Mesenchymal stem cell (in vitro differentiated cells and primary cell): Measurements from ENCODE around the gene RTBDN. TPM values are rescaled to one million over a fixed set of nuclear protein-coding genes. Genes with fewer than 3 reads are reported as not detected.

ENCODE experiments used
- DNase-seq: peaks from one replicate; pipeline ENCODE4 v3.0.0-alpha.2; 2013
- H2AFZ ChIP-seq: one replicate; pipeline ENCODE4 v1.6.1; 2013; ENCODE audit warnings: low read depth, mild to moderate bottlenecking, control low read depth, inconsistent platforms, low read length, moderate library complexity
- H2AK5ac ChIP-seq: 2 replicates; pipeline ENCODE4 v1.6.1; 2013; ENCODE audit warnings: low read length, moderate library complexity, mild to moderate bottlenecking, inconsistent platforms; ENCODE audit not compliant: severe bottlenecking
- H2BK120ac ChIP-seq: one replicate; pipeline ENCODE4 v1.6.1; 2013; ENCODE audit warnings: low read depth, mild to moderate bottlenecking, inconsistent platforms, low read length, moderate library complexity
- H2BK12ac ChIP-seq, 2 experiments: one replicate each; pipeline ENCODE4 v1.6.1; 2013; ENCODE audit warnings: inconsistent platforms in 2 of 2, low read length in 2 of 2, mild to moderate bottlenecking in 2 of 2, moderate library complexity in 2 of 2, control low read depth in 1 of 2
- H2BK15ac ChIP-seq: one replicate; pipeline ENCODE4 v1.6.1; 2013; ENCODE audit warnings: mild to moderate bottlenecking, low read depth, inconsistent platforms; ENCODE audit not compliant: poor library complexity, severe bottlenecking
- H2BK5ac ChIP-seq: 2 replicates; pipeline ENCODE4 v1.6.1; 2013; ENCODE audit warnings: low read depth, mild to moderate bottlenecking, low read length, control low read depth, inconsistent platforms; ENCODE audit not compliant: poor library complexity, severe bottlenecking
- H3K14ac ChIP-seq, 2 experiments: one replicate each; pipeline ENCODE4 v1.6.1; 2013; ENCODE audit warnings: inconsistent platforms in 2 of 2, low read length in 2 of 2, control low read depth in 1 of 2, mild to moderate bottlenecking in 1 of 2, moderate library complexity in 1 of 2
- H3K18ac ChIP-seq, 2 experiments: one replicate each; pipeline ENCODE4 v1.6.1; 2013; ENCODE audit warnings: inconsistent platforms in 2 of 2, low read length in 2 of 2, control low read depth in 1 of 2, low read depth in 1 of 2, mild to moderate bottlenecking in 1 of 2
- H3K23ac ChIP-seq, 2 experiments: one replicate each; pipeline ENCODE4 v1.6.1; 2013; ENCODE audit warnings: inconsistent platforms in 2 of 2, low read length in 2 of 2, mild to moderate bottlenecking in 2 of 2, moderate library complexity in 2 of 2, control low read depth in 1 of 2
- H3K27ac ChIP-seq: 2 replicates; pipeline ENCODE4 v1.5.1; 2013; ENCODE audit warnings: mild to moderate bottlenecking, moderate library complexity, low read length, control low read depth, inconsistent platforms; ENCODE audit not compliant: poor library complexity, severe bottlenecking
- H3K27me3 ChIP-seq, 2 experiments: 2 replicates each; pipeline versions ENCODE4 v1.6.1 to v1.7.0; 2013; ENCODE audit warnings: low read length in 2 of 2, mild to moderate bottlenecking in 2 of 2, moderate library complexity in 2 of 2, control low read depth in 1 of 2, inconsistent platforms in 1 of 2; ENCODE audit not compliant: control insufficient read depth in 1 of 2, insufficient read depth in 1 of 2
- H3K36me3 ChIP-seq, 2 experiments: 2 replicates each; pipeline versions ENCODE4 v1.6.1 to v1.7.0; 2013; ENCODE audit warnings: low read length in 2 of 2, control low read depth in 1 of 2, inconsistent platforms in 1 of 2, low read depth in 1 of 2, mild to moderate bottlenecking in 1 of 2; ENCODE audit not compliant: insufficient read depth in 2 of 2, control insufficient read depth in 1 of 2
- H3K4ac ChIP-seq, 2 experiments: one replicate each; pipeline ENCODE4 v1.6.1; 2013; ENCODE audit warnings: inconsistent platforms in 2 of 2, low read length in 2 of 2, mild to moderate bottlenecking in 2 of 2, moderate library complexity in 2 of 2, control low read depth in 1 of 2, low read depth in 1 of 2
- H3K4me1 ChIP-seq: 2 replicates; pipeline ENCODE4 v1.6.1; 2013; ENCODE audit warnings: low read depth, low read length, control low read depth; ENCODE audit not compliant: control insufficient read depth, insufficient read depth
- H3K4me2 ChIP-seq: 2 replicates; pipeline ENCODE4 v1.6.1; 2013; ENCODE audit warnings: low read length, mild to moderate bottlenecking, inconsistent platforms; ENCODE audit not compliant: poor library complexity, severe bottlenecking
- H3K4me3 ChIP-seq, 2 experiments: 2 replicates each; pipeline versions ENCODE4 v1.5.1 to v1.7.0; 2013; ENCODE audit warnings: low read length in 2 of 2, mild to moderate bottlenecking in 2 of 2, control low read depth in 1 of 2, low read depth in 1 of 2; ENCODE audit not compliant: insufficient read depth in 1 of 2
- H3K79me1 ChIP-seq: replicated peaks from 2 replicates; pipeline ENCODE4 v1.6.1; 2013; ENCODE audit warnings: mild to moderate bottlenecking, control low read depth, low read length, inconsistent platforms; ENCODE audit not compliant: poor library complexity, severe bottlenecking
- H3K9ac ChIP-seq: 2 replicates; pipeline ENCODE4 v1.7.0; 2013; ENCODE audit warnings: mild to moderate bottlenecking, low read length, moderate library complexity
- H3K9me3 ChIP-seq: 2 replicates; pipeline ENCODE4 v1.7.0; 2013; ENCODE audit warnings: mild to moderate bottlenecking, low read length; ENCODE audit not compliant: control insufficient read depth
- H4K8ac ChIP-seq: one replicate; pipeline ENCODE4 v1.6.1; 2013; ENCODE audit warnings: inconsistent platforms, mild to moderate bottlenecking, low read length, moderate library complexity
- H4K91ac ChIP-seq: one replicate; pipeline ENCODE4 v1.6.1; 2013; ENCODE audit warnings: mild to moderate bottlenecking, low read length, inconsistent platforms
- whole genome bisulfite sequencing: methylation state at CpG from one replicate; pipeline ENCODE4 v1.1.7; 2013; ENCODE audit warnings: mixed read lengths; 5-methylcytosine and 5-hydroxymethylcytosine counted together
- polyA plus RNA-seq, 2 experiments: library from polyadenylated mRNA; stranded (reverse); fragments of 200-250 nt; gene quantifications; one replicate each; pipeline ENCODE4 v1.2.3, GENCODE V29; 2013

RTBDN gene
- 0.03 TPM for polyA plus RNA-seq (2013, experiment 1 of 2)
- polyA plus RNA-seq (2013, experiment 2 of 2): not detected

DNA sequence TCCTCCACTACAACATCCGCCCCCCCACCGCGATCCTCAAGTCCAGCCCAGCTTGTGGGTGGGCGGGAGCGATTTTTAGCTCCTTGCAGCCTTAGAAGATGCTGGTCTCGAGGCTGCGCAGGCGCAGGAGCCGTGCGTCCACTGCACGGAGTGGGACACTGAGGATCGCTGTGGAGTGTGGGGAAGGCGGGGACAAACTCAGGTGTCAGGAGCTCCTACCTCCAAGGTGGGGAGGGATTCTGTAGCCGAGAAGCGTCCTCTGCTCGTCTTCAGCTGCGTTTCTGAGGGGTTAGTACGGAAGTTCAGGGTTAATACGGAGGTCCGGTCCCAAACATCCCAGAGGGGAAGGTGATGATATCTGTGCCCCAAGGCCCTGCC is at the start of gene RTBDN:
TSS of gene RTBDN (minus strand) at position 14 of the 378 bp plus-strand sequence. CDS start 4,600 bp downstream, outside the sequence.
- no peak within 1 kb of the TSS for H3K27ac ChIP-seq
- no peak within 1 kb of the TSS for H4K91ac ChIP-seq
- H3K18ac ChIP-seq: no peak within 1 kb of the TSS
- no peaks in the 10 kb centered on the region for H3K79me1 ChIP-seq
- H3K23ac ChIP-seq: peak within 1 kb of the TSS in 1 of 2 experiments; percentile 46
- no peak within 1 kb of the TSS for H2BK15ac ChIP-seq
- H2BK5ac ChIP-seq: no peak within 1 kb of the TSS
- peak within 1 kb of the TSS in 1 of 2 experiments; percentile 11 for H3K14ac ChIP-seq
- H2AFZ ChIP-seq: no peak within 1 kb of the TSS
- peak within 1 kb of the TSS in 1 of 2 experiments; percentile 53 for H3K4me3 ChIP-seq
- H2BK12ac ChIP-seq: no peak within 1 kb of the TSS
- DNase-seq: no peak
- no peak within 1 kb of the TSS for H3K4ac ChIP-seq
- H4K8ac ChIP-seq: no peak within 1 kb of the TSS
- no peaks in the 10 kb centered on the region for H3K9me3 ChIP-seq
- no peak within 1 kb of the TSS for H3K9ac ChIP-seq
- no peaks in the 10 kb centered on the region for H3K36me3 ChIP-seq
- no peak within 1 kb of the TSS for H2BK120ac ChIP-seq
- WGBS: 14% methylated on average over 20 of the region's 20 CpGs
- peaks cover 91 to 95% of the 10 kb centered on the region in 2 experiments for H3K27me3 ChIP-seq
- H3K4me2 ChIP-seq: peak within 1 kb of the TSS; percentile 87
- peaks cover 29% of the 10 kb centered on the region for H3K4me1 ChIP-seq
- H2AK5ac ChIP-seq: no peak within 1 kb of the TSS

GRCh38 chr19:12882589-12882988 is 48.2 kb upstream of the RTBDN start:
- H4K8ac ChIP-seq: no peak overlapping the region
- H3K4me2 ChIP-seq: no peak overlapping the region
- H2AFZ ChIP-seq: no peak overlapping the region
- peaks cover 5 to 11% of the 10 kb centered on the region in 2 experiments for H3K36me3 ChIP-seq
- no peak overlapping the region for H3K4me3 ChIP-seq
- H4K91ac ChIP-seq: no peak overlapping the region
- no peak overlapping the region for H2BK5ac ChIP-seq
- no peak overlapping the region for H2BK120ac ChIP-seq
- no peak overlapping the region for H3K23ac ChIP-seq
- H3K27me3 ChIP-seq: peaks cover 35 to 37% of the 10 kb centered on the region in 2 experiments
- peaks cover 7% of the 10 kb centered on the region for H3K9me3 ChIP-seq
- no peak overlapping the region for H3K9ac ChIP-seq
- peaks cover 18% of the 10 kb centered on the region for H3K4me1 ChIP-seq
- no peak overlapping the region for H3K27ac ChIP-seq
- no peak for DNase-seq
- H2BK15ac ChIP-seq: no peak overlapping the region
- H3K79me1 ChIP-seq: no peaks in the 10 kb centered on the region
- WGBS: 95% methylated on average over 2 of the region's 3 CpGs
- H2AK5ac ChIP-seq: no peak overlapping the region
- H3K14ac ChIP-seq: no peak overlapping the region
- no peak overlapping the region for H3K18ac ChIP-seq
- no peak overlapping the region for H3K4ac ChIP-seq
- no peak overlapping the region for H2BK12ac ChIP-seq

GRCh38 chr19:12881172-12881808 is 46.9 kb upstream of the RTBDN start, which contains the start of gene DNASE2:
Gene DNASE2 (minus strand): TSS chr19:12881449. CDS start chr19:12881375, 74 bp downstream.
- WGBS: under 1% methylated on average over 38 of the region's 38 CpGs
- Histone ChIP-seq H3K4me2 (peak within 1 kb of the TSS; percentile 94), H3K9ac (peak within 1 kb of the TSS; percentile 92), H3K36me3 (peaks cover 5 to 11% of the 10 kb centered on the region in 2 experiments), H2AK5ac (no peak within 1 kb of the TSS), H3K79me1 (no peaks in the 10 kb centered on the region), H2BK5ac (no peak within 1 kb of the TSS), H3K4me1 (peaks cover 18% of the 10 kb centered on the region), H2BK12ac (peak within 1 kb of the TSS in 1 of 2 experiments; percentile 18), H2BK120ac (no peak within 1 kb of the TSS), H4K8ac (peak within 1 kb of the TSS; percentile 93), H4K91ac (peak within 1 kb of the TSS; percentile 67), H3K27me3 (peaks cover 22 to 24% of the 10 kb centered on the region in 2 experiments), H3K9me3 (peaks cover 7% of the 10 kb centered on the region), H3K18ac (peak within 1 kb of the TSS; percentile 81 to 83), H2AFZ (peak within 1 kb of the TSS; percentile 94), H3K4ac (no peak within 1 kb of the TSS), H2BK15ac (peak within 1 kb of the TSS; percentile 86), H3K23ac (no peak within 1 kb of the TSS), H3K14ac (peak within 1 kb of the TSS in 1 of 2 experiments; percentile 55), H3K27ac (no peak within 1 kb of the TSS), H3K4me3 (peak within 1 kb of the TSS; percentile 68 to 96)
- DNase-seq: peak; percentile 90

- peak overlapping the region; percentile 94 for H2AFZ ChIP-seq
- peak overlapping the region in 1 of 2 experiments; percentile 9 for H3K14ac ChIP-seq
Observed at GRCh38 chr19:12880551-12881171, 46.3 kb upstream of the RTBDN start.

More at GRCh38 chr19:12880551-12881171, 46.3 kb upstream of the RTBDN start:
- Histone ChIP-seq H2BK5ac (no peak overlapping the region), H3K4ac (no peak overlapping the region), H3K18ac (peak overlapping the region; percentile 81 to 83), H3K9ac (peak overlapping the region; percentile 92), H2AK5ac (no peak overlapping the region), H2BK120ac (no peak overlapping the region), H3K4me1 (peaks cover 14% of the 10 kb centered on the region), H3K4me3 (peak overlapping the region; percentile 68 to 96), H3K27me3 (peaks cover 16 to 18% of the 10 kb centered on the region in 2 experiments), H3K4me2 (peak overlapping the region; percentile 94), H3K27ac (no peak overlapping the region), H3K9me3 (peaks cover 7% of the 10 kb centered on the region), H2BK12ac (peak overlapping the region in 1 of 2 experiments; percentile 18), H3K36me3 (peaks cover 5 to 11% of the 10 kb centered on the region in 2 experiments), H3K23ac (no peak overlapping the region), H4K8ac (peak overlapping the region; percentile 93), H4K91ac (peak overlapping the region; percentile 67), H2BK15ac (no peak overlapping the region), H3K79me1 (no peaks in the 10 kb centered on the region)
- no peak for DNase-seq
- 17% methylated on average over 28 of the region's 29 CpGs for WGBS
